Measurements from ENCODE around the gene SMPD3.

GRCh38 chr16:68369168-68369567 lies 79.1 kb downstream of the SMPD3 start:
- TF ChIP-seq CTCF (IDR thresholded peaks at IDR 0.05): no peak
- no peak for TF ChIP-seq POLR2A (IDR thresholded peaks at IDR 0.05)

All from uterus (tissue), 2 donors.